HG03565 (cell line): ENCODE measurements around the gene SLC12A3.
"Not testable (repeated sequence)": the region's sequence is repeated elsewhere in the genome, so short reads cannot be mapped to it uniquely, and the experiment has no call there.

Experiments used
- ATAC-seq: cut with Tn5 transposase; IDR thresholded peaks from one replicate; pipeline ENCODE4 v1.9.1; 2021; ENCODE audit warnings: mild to moderate bottlenecking, moderate library complexity; ENCODE audit not compliant: unreplicated experiment

SLC12A3 gene

GRCh38 chr16:56915336-56916119 lies 50.5 kb downstream of the SLC12A3 start:
- no peak for ATAC-seq

- ATAC-seq = peak; percentile 75
Measured at GRCh38 chr16:56916571-56917403, 51.8 kb downstream of the SLC12A3 start.

- ATAC-seq = no peak
Measured at GRCh38 chr16:56918467-56919012, 53.5 kb downstream of the SLC12A3 start.

- ATAC-seq = no peak
Measured at GRCh38 chr16:56919099-56919800, 54.2 kb downstream of the SLC12A3 start.

- no peak for ATAC-seq
Measured at GRCh38 chr16:56921571-56921970, 56.6 kb downstream of the SLC12A3 start.

GRCh38 chr16:56923481-56924091 lies 58.6 kb downstream of the SLC12A3 start:
- no peak for ATAC-seq

GRCh38 chr16:56927471-56927870 lies 62.5 kb downstream of the SLC12A3 start:
- no peak for ATAC-seq

- no peak for ATAC-seq
Measured at GRCh38 chr16:56929639-56930038, 64.6 kb downstream of the SLC12A3 start.

GRCh38 chr16:56930486-56931270 lies 65.7 kb downstream of the SLC12A3 start:
- ATAC-seq = no peak

- ATAC-seq = peak; percentile 21
Measured at GRCh38 chr16:56931271-56931891, 66.4 kb downstream of the SLC12A3 start.

GRCh38 chr16:56931892-56932720 lies 67.1 kb downstream of the SLC12A3 start, which contains the start of gene HERPUD1:
Gene HERPUD1 (plus strand): TSS chr16:56932142. CDS start chr16:56932245, 103 bp downstream.
- peak; percentile 84 for ATAC-seq

GRCh38 chr16:56932721-56933619 lies 68.0 kb downstream of the SLC12A3 start:
- ATAC-seq = no peak

- no peak for ATAC-seq
Measured at GRCh38 chr16:56933828-56934598, 69.0 kb downstream of the SLC12A3 start.

GRCh38 chr16:56934599-56935145 lies 69.7 kb downstream of the SLC12A3 start:
- not testable (repeated sequence) for ATAC-seq

- ATAC-seq = no peak
Measured at GRCh38 chr16:56935201-56935600, 70.2 kb downstream of the SLC12A3 start.

GRCh38 chr16:56936491-56936890 lies 71.5 kb downstream of the SLC12A3 start:
- no peak for ATAC-seq
